ENCODE data around the gene SEZ6L2.
"Not testable (repeated sequence)": the region's sequence is repeated elsewhere in the genome, so short reads cannot be mapped to it uniquely, and the experiment has no call there.

SEZ6L2 gene

DNA sequence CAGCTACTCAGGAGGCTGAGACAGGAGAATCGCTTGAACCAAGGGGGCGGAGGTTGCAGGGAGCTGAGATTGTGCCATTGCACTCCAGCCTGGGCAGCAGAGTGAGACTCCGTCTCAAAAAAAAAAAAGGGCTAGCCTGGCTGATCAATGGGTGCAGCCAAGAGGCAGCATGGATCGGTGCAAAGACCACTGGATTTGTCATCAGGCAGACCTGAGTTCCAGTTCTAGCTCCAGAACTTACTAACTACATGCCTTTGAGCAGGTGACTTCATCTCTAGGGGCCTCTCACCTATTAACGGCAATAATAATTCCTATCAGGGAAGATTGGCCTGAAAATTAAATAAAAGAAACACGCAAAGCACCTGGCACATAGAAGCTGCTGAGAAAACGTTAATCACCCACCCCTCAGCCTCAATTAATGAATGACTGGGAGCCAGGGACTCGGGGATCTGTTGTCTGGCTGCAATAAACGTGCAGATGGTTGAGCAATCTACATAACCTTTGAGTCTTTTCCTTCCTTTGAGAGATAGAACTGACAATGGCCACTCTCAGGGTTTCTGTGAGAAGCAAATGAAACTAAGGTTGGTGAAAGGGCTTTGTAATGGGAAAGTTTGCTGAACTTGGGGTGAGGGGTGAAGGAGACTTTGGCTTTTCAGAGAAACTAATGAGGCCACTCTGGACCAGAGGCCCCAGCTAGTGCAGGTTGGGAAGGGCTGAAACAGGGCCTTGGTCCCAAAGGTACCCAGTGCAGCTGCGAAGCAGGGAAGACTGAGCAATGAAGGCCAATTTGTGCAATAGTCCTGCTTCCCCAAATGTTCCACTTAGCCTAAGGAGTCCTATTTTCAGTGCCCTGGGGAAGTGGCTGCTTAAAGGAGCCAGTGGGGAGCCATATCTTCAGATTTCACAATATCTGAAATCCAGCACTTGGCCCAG, 7.6 kb downstream of the SEZ6L2 start:
- DNase-seq (ENCODE audit: low read depth in 2 of 2) = no peak

DNA sequence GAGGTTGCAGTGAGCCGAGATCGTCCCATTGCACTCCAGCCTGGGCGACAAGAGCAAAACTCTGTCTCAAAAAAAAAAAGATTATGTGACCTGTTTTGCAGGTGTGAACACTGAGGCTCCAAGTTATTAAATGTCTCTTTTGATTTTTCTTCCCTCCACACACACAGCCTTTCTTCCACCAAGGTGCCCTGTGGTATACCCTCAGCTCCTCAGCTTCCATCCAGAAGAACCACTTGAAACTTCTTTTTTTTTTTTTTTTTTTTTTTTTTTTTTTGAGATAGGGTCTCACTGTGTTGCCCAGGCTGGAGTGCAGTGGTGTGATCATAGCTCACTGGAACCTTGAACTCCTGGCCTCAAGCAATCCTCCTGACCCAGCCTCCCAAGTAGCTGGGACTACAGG, 10.0 kb downstream of the SEZ6L2 start:
- DNase-seq (ENCODE audit: low read depth in 2 of 2) = not testable (repeated sequence)

DNA sequence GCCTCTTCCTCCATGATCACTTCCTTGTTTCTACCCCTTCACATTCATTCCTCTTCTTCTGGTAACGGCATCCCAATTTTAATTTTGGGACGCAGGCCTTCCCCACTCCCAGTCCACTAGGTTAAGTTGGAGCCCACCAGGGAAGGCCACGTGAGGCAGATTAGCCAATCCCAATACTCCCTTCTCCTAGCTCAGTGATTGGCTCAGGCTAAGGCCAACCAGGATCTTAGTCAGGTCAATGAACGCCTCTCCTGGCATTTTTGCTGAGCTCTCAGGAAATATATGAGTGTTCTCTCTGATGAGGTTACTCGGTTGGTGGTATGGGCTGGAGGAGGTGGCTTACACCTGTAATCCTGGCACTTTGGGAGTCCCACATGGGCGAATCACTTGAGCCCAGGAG, 15.4 kb downstream of the SEZ6L2 start:
- no peak for DNase-seq (ENCODE audit: low read depth in 2 of 2)

DNA sequence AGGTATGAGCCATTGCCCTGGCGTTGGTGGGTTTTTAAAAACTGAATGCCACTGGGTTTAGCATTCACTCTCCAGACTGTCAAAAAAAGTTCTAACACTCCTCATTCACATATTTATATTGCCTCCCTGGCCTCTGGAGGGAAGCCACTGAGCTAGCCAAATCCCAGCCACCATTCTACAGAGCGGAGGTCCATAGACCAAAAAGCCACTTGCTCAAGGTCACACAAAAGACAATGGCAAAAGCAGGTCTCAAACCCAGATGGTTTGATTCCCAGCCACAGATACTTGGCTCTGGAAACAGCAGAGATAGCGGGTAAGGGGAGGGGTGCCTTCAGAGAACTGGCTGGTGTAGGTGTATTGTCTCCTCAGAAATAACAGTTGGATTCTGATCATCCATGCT, 18.3 kb downstream of the SEZ6L2 start:
- no peak for DNase-seq (ENCODE audit: low read depth in 2 of 2)

DNA sequence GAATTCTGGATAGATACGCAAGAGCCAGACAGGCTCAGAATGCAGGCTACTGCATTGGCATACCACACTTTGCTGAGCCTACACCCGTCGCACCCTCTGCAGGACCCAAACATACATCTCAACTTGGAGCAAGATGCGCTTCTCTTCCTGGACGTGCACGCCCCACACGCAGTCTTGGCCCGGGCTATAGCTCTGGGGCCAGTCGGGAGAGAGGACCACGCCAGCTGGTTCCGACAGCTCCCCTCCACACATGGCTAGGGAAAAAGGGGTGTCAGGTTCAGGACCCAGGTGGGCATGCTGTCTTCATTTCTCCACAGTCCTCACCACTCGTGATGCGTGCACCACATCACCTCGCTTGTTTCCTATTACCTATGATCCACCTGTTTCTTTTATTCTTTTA, 21.2 kb downstream of the SEZ6L2 start:
- DNase-seq (ENCODE audit: low read depth in 2 of 2) = no peak

DNA sequence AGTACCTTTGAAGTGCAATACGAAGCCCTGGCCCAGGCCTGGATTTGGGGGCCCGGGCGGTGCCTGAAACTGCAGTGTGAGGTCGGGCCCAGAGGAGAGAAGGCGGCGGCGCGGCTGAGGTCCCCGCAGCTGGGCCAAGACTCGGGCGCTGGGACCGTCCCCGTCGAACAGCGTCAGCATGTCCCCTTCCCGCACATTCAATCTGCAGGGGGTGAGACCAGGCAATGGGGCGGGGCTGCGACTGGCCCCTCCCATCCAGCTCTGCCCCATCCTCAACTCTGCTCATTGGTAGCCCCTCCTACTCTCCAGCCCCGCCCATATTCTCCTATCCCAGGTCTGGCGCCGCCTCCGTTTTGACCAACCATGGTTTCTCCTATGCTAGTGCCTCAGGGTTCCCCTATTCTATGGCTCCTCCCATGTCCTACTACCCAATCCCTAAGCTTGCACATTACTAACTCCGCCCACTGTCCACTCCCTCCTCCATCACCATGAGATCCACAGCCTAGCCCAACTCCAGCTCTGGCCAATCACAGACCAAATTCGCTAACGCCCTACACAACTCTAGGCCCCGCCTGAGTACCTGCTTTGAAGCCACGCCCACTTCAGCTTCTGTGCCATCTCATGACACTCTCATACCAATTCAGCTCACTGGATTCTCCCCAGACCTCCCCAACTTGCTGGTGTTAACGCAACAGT, 21.9 kb downstream of the SEZ6L2 start:
- DNase-seq (ENCODE audit: low read depth in 2 of 2) = no peak

DNA sequence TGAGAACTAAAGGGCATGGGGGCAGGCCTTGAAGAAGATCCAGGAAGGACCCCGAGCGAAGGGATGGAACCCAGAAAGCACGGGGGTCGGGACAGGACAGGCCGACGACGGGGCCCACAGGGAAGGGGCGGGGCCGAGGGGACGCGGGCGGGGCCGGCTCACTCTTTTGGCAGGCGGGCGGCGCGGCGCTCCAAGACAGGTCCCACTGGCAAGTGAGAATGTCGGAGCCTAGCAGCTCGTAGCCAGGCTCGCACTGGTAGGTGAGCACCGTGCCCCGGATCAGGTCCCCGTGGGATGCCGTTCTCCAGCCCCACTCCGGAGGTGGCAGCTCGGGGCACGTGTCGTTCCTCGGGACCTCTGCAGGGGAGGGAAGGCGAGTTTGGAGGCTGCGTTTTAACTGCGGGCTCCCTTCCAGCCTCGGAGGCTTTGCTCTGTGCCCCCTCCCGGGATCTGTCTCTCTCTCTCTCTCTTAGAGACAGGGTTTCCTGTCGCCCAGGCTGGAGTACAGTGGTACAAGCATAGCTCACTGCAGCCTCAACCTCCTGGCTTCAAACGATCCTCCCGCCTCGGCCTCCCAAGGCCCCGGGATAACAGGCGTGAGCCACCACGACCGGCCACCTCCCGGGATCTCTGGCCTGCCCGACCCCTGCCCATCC, 22.6 kb downstream of the SEZ6L2 start:
- no peak for DNase-seq (ENCODE audit: low read depth in 2 of 2)

DNA sequence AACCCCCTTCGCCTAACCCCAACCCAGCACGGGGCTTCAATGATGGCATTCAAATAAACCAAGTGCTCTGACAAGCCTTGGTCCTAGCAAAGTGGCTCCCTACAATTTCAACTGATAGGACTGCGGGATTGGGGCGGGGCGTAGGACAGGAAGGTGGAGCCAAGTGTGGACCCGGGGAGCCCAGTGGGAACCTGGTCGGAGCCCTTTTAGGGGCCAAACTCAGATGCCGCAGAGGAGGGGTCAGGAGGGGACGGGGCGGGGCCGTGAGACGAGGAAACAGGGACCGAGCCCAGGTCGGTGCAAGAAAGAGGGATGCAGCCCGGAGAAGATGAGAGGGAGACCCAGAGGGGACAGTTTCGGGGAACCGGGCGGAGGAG, 23.1 kb downstream of the SEZ6L2 start:
- no peak for DNase-seq (ENCODE audit: low read depth in 2 of 2)

DNA sequence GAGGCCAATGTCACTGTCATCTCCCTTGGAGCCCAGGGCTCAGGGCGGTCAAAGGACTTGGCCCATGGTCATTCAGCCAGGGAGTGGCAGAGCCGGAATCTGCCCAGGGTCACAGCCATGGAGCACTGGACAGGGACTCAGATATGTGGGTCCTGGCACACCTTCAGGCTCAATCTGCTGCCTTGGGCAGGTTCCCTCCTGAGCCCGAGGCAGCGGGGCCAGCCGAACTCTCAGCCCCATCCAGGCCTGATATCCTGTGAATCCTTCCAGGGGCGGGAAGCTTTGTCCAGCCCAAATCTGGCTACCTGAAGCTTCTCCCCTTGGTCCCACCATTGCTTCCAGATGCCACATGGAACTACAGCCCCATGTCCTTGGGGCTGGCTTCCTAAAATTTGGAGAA, 24.1 kb downstream of the SEZ6L2 start:
- no peak for DNase-seq (ENCODE audit: low read depth in 2 of 2)

DNA sequence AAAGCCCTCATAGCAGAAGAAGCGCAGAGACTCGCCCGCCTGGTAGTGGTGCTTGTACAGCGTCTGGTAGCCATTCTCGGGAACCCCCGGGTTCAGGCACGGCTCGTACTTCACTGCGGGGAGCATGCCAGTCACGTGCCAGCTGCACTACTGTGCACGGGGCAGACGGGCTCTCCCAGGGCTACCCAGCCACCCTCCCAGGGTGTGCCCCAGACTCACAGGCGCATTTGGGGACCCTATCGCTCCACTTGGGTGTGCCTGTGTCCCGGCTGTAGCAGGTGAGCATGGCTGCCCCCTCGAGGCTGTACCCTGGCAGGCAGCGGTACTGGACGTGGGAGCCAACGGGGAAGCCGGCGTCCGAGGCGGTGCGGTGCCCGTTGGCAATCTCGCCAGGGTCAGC, 26.0 kb downstream of the SEZ6L2 start:
- no peak for DNase-seq (ENCODE audit: low read depth in 2 of 2)

DNA sequence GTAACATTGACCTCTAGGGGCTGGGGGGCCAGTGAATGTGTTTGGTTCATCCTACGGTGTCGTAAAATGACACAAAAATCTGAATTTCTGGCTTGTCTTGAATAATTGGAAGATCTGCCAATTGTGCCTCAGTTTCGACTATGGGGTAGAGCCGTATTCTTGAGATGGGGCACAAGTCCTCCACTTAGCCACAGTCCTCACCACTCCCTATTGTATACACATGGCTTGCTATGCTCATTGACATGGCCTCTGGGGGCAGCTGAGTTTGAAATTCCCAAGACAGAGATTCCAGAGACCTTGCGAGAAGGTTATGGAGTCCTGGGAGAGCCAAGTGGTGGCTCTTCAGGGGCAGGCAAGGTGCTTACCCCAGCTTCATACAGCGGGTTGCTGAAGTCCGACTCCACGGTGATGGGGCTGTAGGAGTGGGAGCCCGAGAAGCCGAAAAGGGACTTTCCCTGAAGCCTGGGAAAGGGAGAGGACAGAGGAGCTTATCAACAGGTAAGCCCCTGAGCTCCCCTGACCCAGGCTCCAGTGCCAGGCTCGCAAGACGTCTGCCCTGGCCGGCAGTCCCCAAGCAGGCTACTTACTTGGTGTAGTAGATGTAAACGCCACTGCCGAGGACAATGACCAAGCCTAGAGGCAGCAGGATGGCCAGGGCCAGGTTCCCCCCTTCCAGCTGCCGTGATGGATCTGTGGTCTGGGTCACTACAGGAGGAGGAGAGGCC, 27.4 kb downstream of the SEZ6L2 start:
- DNase-seq (ENCODE audit: low read depth in 2 of 2) = no peak

DNA sequence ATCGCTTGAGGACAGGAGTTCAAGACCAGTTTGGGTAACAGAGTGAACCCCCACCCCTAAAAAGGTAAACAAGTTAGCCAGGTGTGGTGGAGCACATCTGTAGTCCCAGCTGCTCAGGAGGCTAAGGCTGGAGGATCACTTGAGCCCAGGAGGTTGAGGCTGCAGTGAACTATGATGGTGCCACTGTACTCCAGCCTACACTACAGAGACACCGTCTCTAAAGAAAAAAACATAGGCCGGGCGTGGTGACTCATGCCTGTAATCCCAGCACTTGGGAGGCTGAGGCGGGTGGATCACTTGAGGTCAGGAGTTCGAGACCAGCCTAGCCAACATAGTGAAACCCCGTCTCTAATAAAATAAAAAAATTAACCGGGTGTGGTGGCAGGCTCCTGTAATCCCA, 30.3 kb downstream of the SEZ6L2 start:
- not testable (repeated sequence) for DNase-seq (ENCODE audit: low read depth in 2 of 2)

DNA sequence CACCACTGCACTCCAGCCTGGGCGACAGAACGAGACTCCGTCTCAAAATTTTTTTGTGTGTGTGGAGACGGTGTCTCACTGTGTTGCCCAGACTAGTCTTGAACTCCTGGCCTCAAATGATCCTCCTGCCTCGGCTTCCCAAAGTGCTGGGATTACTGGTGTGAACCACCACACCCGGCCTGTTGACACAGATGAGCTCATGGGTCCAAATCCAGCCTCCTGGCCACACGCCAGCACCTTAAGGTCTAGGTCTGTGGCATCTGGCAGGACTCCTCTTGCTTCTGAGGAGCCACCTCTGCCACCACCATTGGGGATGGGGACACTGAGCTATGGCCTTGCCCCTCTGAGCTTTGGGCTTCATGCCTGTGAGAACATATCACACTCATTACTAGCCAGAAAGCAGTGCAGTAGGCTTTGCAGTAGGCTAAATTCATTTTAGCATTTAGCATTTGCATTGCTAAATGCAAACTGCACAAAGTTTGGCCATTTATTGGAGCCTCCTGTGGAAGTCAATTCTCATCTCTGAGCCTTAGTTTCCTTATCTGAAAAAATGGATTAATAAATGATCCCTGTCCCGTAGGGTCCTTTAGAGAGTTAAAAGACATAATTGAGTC, 30.8 kb downstream of the SEZ6L2 start:
- no peak for DNase-seq (ENCODE audit: low read depth in 2 of 2)

DNA sequence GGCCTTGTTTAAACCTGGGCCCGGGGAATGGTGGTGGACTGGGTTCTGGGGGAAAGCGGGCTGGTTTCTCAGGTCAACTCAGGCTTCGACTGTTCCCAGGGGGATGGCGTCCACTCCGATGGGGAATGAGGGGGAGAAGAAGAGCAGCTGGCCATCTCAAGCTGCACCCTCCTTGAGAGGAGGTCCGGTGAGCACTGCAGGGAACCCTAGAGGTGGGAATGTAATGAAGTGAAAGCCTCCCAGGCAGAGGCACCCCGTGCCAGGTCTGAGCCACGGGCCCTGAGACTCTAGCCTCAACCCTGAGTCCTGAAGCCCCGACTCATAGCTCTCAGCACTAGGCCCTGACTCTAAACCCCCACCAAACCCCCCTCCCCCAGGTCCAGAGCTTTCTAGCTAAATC, 35.1 kb downstream of the SEZ6L2 start:
- no peak for DNase-seq (ENCODE audit: low read depth in 2 of 2)

DNA sequence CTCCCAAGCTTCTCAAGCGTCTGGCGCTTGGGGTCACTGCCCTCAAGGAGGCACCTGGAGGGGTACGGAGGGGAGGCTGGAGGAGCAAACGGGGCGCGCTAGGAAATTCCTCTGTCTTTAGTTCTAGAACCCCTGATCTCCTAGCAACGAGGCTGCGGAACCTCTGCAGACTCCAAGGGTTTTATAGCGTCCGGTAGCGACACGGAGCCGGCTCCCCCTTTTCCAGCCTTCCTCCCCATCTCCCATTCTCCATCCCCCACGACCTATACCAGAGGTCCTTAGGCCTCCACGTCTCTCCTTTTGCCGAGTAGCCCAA, 35.7 kb downstream of the SEZ6L2 start:
- DNase-seq (ENCODE audit: low read depth in 2 of 2) = no peak

DNA sequence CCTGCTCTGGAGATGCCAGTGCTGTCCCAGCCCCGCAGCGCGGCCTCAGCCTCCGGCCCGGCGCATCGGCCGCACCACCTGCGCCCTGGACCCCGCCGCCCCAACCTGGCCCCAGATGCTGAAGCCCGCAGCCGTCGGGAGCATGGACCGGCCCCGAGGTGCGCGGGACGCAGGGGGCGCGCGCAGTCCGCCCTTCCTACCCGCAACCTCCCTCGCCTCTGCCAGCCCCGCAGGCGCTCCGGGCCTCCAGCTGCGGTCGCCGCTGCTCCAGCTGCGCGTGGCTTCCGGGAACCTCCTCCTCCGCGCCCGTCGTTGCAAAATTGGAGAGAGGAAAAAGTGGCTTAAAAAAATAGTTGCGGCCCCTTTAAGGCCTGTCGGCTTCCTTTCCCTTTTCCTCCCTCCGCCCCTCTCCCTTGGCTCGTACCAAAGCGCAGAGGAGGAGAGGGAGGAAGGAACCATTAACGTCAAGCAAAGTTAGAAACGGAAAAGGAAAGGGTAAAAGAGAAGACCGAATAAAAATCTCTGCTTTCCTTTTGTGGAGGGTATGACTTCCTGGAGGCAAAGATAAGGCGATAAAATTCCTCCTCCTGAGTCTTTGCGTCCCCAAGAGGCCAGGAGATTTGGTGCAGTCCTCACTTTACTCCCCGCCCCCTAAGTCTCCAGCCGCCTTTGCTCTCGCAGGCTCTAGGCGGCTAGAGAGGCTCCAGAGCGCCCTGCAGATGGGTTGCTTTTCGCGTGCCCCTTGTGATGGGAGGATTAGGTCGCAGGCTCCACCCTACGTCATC, 36.3 kb downstream of the SEZ6L2 start, which contains the start of gene CDIPT:
TSS of gene CDIPT (minus strand) at position 343 of the 785 bp plus-strand sequence. CDS start 369 bp downstream, outside the sequence.
- peak; percentile 73 to 82 for DNase-seq (ENCODE audit: low read depth in 2 of 2)

DNA sequence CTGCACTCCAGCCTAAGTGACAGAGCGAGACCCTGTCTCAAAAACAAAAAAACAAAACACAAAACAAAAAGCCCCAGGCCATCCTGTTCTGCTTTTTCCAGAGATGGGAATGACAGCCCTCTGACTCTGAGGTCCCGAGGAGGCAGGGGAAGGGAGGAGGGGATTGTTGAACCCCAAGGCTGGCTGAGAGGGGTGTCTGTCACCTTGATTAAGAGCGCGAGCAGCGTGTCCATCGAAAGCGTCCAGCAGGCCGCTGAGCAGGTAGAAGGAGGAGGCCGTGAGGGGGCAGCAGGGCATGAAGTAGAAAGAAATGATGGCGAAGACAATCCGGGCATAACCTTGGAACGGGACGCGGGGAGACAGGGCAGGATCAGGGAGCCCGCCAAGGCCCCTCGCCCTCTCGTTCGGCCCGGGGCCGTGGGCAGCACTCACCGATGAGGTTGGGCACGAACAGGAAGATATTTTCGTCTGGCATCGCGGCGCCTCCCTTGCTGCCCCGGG, 36.9 kb downstream of the SEZ6L2 start:
- DNase-seq (ENCODE audit: low read depth in 2 of 2) = no peak

DNA sequence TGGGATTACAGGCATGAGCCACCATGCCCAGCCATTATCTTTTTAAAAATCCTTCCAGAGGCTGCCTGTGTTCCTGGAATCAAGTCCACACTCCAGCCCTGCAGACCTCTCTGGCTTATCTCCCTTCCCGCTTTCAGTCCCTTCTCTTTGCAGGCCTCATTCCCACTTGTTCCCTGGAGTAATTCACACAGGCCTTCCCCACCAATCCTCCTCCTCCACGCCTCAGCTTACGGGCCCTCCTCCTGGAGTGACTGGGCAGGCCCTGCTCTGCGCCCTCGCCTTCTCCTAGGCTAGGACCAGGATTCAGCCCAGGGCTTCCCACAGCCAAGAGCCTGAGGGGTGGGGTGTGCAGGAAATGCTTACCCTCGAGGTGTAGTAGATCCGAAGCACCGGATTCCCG, 39.1 kb downstream of the SEZ6L2 start:
- DNase-seq (ENCODE audit: low read depth in 2 of 2) = no peak

DNA sequence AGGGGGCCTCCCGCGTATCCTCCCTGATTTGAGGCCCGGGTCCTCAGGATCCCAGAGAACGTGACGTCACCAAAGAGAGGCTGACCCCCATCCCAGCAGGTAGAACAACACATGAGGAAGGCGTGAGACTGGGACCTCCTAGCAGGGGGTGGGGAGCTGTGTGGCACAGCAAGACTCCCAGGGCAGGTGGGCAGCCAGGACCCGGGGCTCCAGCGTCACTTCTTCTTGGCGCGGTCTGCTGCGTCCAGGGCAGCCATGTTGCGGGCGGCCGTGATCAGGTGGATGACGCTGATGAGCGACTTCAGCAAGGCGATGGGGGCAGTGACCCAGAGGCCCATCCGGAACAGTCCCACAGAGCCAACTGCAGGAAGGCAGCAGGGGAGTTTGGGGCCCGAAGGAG, 40.4 kb downstream of the SEZ6L2 start:
- DNase-seq (ENCODE audit: low read depth in 2 of 2) = no peak

DNA sequence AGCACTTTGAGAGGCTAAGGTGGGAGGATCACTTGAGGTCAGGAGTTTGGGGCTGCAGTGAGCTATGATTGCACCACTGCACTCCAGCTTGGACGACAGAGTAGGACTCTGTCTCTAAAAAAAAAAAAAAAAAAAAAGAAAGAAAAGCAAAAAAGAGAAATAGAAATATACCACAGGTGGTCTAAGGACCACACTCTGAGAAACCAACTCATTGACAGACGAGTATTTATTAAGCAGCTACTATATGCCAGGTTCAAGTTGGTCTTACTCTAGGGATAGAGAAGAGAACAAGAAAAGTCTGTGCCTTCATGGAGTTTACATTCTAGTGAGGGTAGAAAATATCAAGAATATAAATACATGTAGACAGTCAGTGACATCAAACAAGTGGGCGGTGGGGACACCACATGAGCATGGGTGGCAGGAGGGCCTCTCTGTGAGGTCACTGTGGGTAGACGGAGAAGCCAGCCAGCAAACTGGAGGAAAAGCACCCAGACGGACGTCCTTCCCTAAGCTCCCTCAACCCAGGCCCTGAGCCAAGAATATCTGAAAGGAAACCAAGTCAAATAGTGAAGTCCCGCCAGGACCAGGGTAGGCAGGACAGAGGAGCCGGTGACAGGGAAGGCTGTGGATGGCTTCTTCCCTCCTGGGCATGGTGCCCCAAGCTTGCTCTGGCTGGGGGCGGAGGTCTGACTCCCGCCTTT, 41.1 kb downstream of the SEZ6L2 start:
- no peak for DNase-seq (ENCODE audit: low read depth in 2 of 2)
